ENCODE results near the gene SOS1.

SOS1 gene

DNA sequence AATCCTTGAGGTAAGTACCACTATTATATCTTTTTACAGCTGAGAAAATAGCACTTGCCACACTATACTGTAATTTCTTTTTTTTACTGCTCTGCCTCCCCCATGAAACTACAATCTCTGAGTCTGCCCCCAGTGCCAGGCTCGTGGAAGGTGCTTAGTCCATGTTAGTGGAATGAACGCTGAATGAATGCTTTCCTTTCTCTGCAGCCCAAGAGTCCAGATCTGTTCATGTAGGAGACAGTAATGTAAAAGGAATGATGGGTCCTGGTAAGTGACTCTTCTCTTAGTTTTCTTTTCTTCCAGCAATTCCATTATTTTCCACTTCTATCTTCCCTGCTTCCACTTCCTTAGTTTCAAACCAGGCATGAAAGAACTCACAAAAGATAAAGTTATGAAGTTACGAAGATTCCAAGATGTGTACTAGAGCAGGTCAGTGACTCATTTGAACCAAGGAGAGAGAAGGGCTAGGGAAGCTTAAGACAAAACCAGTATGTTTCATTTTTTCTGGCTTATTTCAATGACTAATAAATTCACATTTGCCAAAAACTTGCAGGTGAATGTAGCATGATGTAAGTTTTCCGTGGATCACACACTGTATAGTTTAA, 185.2 kb downstream of the SOS1 start:
- Mint-ChIP-seq H3K27me3 (peaks cover 4% of the 10 kb centered on the region), H3K36me3 (no peaks in the 10 kb centered on the region), H3K9me3 (ENCODE audit: low read depth) (no peaks in the 10 kb centered on the region), H3K27ac (no peak overlapping the region), H3K4me1 (ENCODE audit: low read depth) (peaks cover 2% of the 10 kb centered on the region), H3K4me3 (no peak overlapping the region)

DNA sequence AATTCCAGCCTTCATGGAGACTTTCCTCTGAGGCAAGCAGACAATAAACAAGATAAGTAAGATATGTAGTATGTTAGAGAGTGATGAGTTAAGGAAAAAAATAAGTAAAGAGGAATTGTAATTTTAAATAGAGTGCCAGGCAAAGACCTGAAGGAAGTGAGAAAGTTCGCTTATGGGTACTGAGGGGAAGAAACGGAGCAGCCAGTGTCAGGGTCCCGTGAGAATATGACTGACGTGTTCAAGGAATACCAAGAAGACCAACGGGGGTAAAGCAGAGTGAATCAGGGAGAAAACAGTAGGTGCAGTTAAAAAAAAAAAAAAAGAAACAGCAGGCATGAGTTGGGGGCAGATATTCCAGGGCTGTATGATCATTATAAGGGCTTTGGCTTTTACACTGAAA, 186.1 kb downstream of the SOS1 start:
- Mint-ChIP-seq H3K27ac (no peak overlapping the region), H3K9me3 (ENCODE audit: low read depth) (no peaks in the 10 kb centered on the region), H3K4me3 (no peak overlapping the region), H3K4me1 (ENCODE audit: low read depth) (peaks cover 2% of the 10 kb centered on the region), H3K36me3 (no peaks in the 10 kb centered on the region), H3K27me3 (peaks cover 4% of the 10 kb centered on the region)

DNA sequence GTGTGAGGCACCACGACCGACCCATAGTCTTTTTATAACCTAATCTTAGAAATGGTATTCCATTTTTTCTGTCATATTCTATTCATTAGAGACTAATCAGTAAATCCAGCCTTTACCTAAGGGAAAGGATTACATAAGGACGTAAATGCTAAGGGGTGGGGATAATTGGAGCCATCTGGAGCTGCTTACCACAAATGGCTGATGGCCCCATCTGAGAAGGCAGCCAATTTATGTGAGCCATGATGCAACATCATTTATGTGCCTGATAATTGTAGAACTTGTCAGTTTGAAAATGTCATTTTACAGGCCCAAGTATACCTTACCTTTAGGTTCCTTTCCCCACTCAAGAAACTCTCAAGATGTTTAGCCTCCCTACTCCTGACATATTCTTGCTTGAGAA, 187.2 kb downstream of the SOS1 start:
- peaks cover 2% of the 10 kb centered on the region for H3K4me1 Mint-ChIP-seq (ENCODE audit: low read depth)
- no peak overlapping the region for H3K27ac Mint-ChIP-seq
- no peaks in the 10 kb centered on the region for H3K9me3 Mint-ChIP-seq (ENCODE audit: low read depth)
- peaks cover 4% of the 10 kb centered on the region for H3K27me3 Mint-ChIP-seq
- no peaks in the 10 kb centered on the region for H3K36me3 Mint-ChIP-seq
- H3K4me3 Mint-ChIP-seq, result no peak overlapping the region

DNA sequence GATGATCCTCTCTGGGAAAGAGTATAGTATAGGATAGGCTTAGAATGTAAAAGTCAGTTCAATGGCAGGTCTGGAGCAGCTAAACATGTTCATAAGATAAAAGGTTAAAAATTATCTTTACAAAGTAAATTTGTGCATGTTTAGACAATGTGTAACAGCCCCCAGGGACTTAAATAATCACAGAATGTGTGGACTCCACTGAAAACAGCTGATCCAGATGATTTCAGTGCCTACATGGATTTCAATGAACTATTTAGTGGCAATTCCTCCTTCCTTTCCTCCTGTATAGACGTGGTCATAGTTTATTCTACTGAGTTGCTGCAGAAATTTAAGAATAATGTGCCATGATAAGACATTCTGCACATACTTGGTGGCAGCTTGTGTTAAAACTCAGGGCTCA, 188.3 kb downstream of the SOS1 start:
- peaks cover 4% of the 10 kb centered on the region for H3K27me3 Mint-ChIP-seq
- H3K36me3 Mint-ChIP-seq, result no peaks in the 10 kb centered on the region

More for the DNA sequence above, 188.3 kb downstream of the SOS1 start:
- H3K9me3 Mint-ChIP-seq (ENCODE audit: low read depth), result no peaks in the 10 kb centered on the region
- H3K27ac Mint-ChIP-seq, result no peak overlapping the region
- H3K4me1 Mint-ChIP-seq (ENCODE audit: low read depth), result peaks cover 2% of the 10 kb centered on the region
- no peak overlapping the region for H3K4me3 Mint-ChIP-seq
